ENCODE measurements around the gene SHISA5. TPM values are rescaled to one million over a fixed set of nuclear protein-coding genes. Genes with fewer than 3 reads are reported as not detected.

SHISA5 gene
- total and polyA plus RNA-seq, 2 donors from 2014 or later, result 157 to 214 TPM

GRCh38 chr3:48440590-48440958, 63.4 kb downstream of the SHISA5 start:
- H3K4me3 ChIP-seq (ENCODE audit: low read length in 3 of 3), result peak overlapping the region; percentile 94 to 100 (median 97)
- peaks cover 0 to 10% (median 5%) of the 10 kb centered on the region in 3 donors for H3K4me1 ChIP-seq (ENCODE audit: control insufficient read depth in 2 of 3, insufficient read depth in 2 of 3, low read depth in 1 of 3, low read length in 3 of 3)
- peak overlapping the region; percentile 67 to 86 (median 82) for H3K9ac ChIP-seq (ENCODE audit: low read length in 3 of 3)
- intact Hi-C loops (cut with DNase I), result no loop called here
- TF ChIP-seq, protein P1, sequence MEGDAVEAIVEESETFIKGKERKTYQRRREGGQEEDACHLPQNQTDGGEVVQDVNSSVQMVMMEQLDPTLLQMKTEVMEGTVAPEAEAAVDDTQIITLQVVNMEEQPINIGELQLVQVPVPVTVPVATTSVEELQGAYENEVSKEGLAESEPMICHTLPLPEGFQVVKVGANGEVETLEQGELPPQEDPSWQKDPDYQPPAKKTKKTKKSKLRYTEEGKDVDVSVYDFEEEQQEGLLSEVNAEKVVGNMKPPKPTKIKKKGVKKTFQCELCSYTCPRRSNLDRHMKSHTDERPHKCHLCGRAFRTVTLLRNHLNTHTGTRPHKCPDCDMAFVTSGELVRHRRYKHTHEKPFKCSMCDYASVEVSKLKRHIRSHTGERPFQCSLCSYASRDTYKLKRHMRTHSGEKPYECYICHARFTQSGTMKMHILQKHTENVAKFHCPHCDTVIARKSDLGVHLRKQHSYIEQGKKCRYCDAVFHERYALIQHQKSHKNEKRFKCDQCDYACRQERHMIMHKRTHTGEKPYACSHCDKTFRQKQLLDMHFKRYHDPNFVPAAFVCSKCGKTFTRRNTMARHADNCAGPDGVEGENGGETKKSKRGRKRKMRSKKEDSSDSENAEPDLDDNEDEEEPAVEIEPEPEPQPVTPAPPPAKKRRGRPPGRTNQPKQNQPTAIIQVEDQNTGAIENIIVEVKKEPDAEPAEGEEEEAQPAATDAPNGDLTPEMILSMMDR (IDR thresholded peaks at IDR 0.05; ENCODE audit: borderline replicate concordance, extremely low read depth, insufficient read depth), result no peak
- H3K27me3 ChIP-seq (ENCODE audit: control insufficient read depth, insufficient read depth, low read length), result no peaks in the 10 kb centered on the region
- H3K27ac ChIP-seq (ENCODE audit: low read depth in 2 of 2, low read length in 2 of 2), result peak overlapping the region; percentile 90 to 97
- no peaks in the 10 kb centered on the region for H3K9me3 ChIP-seq (ENCODE audit: control insufficient read depth in 2 of 3, insufficient read depth in 1 of 3, low read length in 3 of 3)
- FAIRE-seq (no peak), DNase-seq (peak in 2 of 5 donors; percentile 44 to 66)
- H3K36me3 ChIP-seq (ENCODE audit: control insufficient read depth in 2 of 3, insufficient read depth in 3 of 3, low read length in 3 of 3), result peaks cover 2 to 12% (median 4%) of the 10 kb centered on the region in 3 donors

DNA sequence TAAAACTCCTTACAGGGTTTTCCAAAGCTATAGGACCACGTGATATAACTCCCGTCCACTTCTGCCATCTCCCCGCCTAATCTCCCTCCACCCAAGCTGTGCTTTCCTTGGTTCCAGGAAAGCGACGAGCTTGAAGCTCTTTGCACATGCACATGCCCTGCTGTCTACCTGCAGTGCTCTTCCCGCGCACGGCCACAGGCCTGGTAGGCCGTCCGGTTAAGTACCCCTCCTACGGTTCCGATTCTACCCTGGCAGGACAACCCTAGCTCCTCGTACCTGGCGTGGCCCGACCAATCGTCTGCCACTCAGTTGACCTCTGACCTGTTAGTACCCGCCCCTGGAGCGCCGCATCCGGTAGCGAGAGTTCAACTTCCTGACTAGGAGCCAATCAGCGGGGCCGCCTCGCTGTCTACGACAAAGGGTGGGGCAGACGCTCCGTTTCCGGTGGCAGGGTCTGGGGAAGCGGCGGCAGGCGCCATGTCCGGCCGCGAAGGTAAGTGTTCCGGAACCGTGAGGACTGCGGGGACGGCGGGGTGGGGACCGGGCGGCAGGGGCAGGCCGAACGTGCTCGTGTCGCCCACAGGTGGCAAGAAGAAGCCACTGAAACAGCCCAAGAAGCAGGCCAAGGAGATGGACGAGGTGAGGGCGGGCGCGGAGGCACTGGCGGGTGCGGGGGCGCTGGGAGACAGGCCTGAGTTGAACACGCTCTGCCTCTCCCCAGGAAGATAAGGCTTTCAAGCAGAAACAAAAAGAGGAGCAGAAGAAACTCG, 64.0 kb downstream of the SHISA5 start, which contains the start of the genes CCDC51 and TMA7:
Gene CCDC51, minus strand, starts transcription at position 300 of the 770 bp plus-strand sequence. CDS start 4,991 bp downstream, outside the sequence.
Gene TMA7, plus strand, starts transcription at position 438 of the 770 bp plus-strand sequence. Its CDS starts 40 bp downstream, at position 478.
- peak; percentile 98 to 99 (median 99) for DNase-seq
- TF ChIP-seq, protein P1 (IDR thresholded peaks at IDR 0.05; ENCODE audit: borderline replicate concordance, extremely low read depth, insufficient read depth), result peak; percentile 3
- peaks cover 2 to 12% (median 4%) of the 10 kb centered on the region in 3 donors for H3K36me3 ChIP-seq (ENCODE audit: control insufficient read depth in 2 of 3, insufficient read depth in 3 of 3, low read length in 3 of 3)
- no peaks in the 10 kb centered on the region for H3K9me3 ChIP-seq (ENCODE audit: control insufficient read depth in 2 of 3, insufficient read depth in 1 of 3, low read length in 3 of 3)
- H3K27ac ChIP-seq (ENCODE audit: low read depth in 2 of 2, low read length in 2 of 2), result peak within 1 kb of the TSS; percentile 90 to 97
- H3K27me3 ChIP-seq (ENCODE audit: control insufficient read depth, insufficient read depth, low read length), result no peaks in the 10 kb centered on the region
- H3K9ac ChIP-seq (ENCODE audit: low read length in 3 of 3), result peak within 1 kb of the TSS; percentile 67 to 95 (median 88)
- FAIRE-seq, result peak; percentile 98
- H3K4me3 ChIP-seq (ENCODE audit: low read length in 3 of 3), result peak within 1 kb of the TSS; percentile 94 to 100 (median 97)
- intact Hi-C loops (cut with DNase I), result loop anchor here (5.0 to 10.0 kb wide), 2 partner anchors 38 to 165 kb away; no protein-coding TSS in a partner anchor
- peaks cover 0 to 15% (median 8%) of the 10 kb centered on the region in 3 donors for H3K4me1 ChIP-seq (ENCODE audit: control insufficient read depth in 2 of 3, insufficient read depth in 2 of 3, low read depth in 1 of 3, low read length in 3 of 3)

- TF ChIP-seq, protein P1 (IDR thresholded peaks at IDR 0.05; ENCODE audit: borderline replicate concordance, extremely low read depth, insufficient read depth), result no peak
- intact Hi-C loops (cut with DNase I), result loop anchor here (5.0 to 10.0 kb wide), 2 partner anchors 36 to 163 kb away; no protein-coding TSS in a partner anchor
- Histone ChIP-seq H3K4me3 (ENCODE audit: low read length in 3 of 3) (no peak overlapping the region), H3K9ac (ENCODE audit: low read length in 3 of 3) (no peak overlapping the region), H3K9me3 (ENCODE audit: control insufficient read depth in 2 of 3, insufficient read depth in 1 of 3, low read length in 3 of 3) (no peaks in the 10 kb centered on the region), H3K36me3 (ENCODE audit: control insufficient read depth in 2 of 3, insufficient read depth in 3 of 3, low read length in 3 of 3) (peaks cover 0 to 10% (median 2%) of the 10 kb centered on the region in 3 donors), H3K4me1 (ENCODE audit: control insufficient read depth in 2 of 3, insufficient read depth in 2 of 3, low read depth in 1 of 3, low read length in 3 of 3) (peaks cover 3 to 35% (median 29%) of the 10 kb centered on the region in 3 donors), H3K27ac (ENCODE audit: low read depth in 2 of 2, low read length in 2 of 2) (no peak overlapping the region), H3K27me3 (ENCODE audit: control insufficient read depth, insufficient read depth, low read length) (no peaks in the 10 kb centered on the region)
- no peak for FAIRE-seq
- peak in 1 of 5 donors; percentile 32 for DNase-seq
Measured at GRCh38 chr3:48437812-48438211, 66.2 kb downstream of the SHISA5 start.
